ENCODE results near the gene DDX25. TPM values are rescaled to one million over a fixed set of nuclear protein-coding genes. Genes with fewer than 3 reads are reported as not detected.
A peak's percentile ranks its signal among the peaks of the same experiment; 100 is the strongest.

DDX25 gene
- total and polyA plus RNA-seq, 2 of the 8 experiments (the other 6 are each of a cell fraction or from before 2014, with no cell fraction given), result 17.6 to 17.9 TPM

- Histone ChIP-seq H3K36me3 (ENCODE audit: control insufficient read depth in 2 of 4, insufficient read depth in 4 of 4, low read length in 3 of 4) (no peaks in the 10 kb centered on the region), H2BK12ac (ENCODE audit: low read depth, low read length) (no peak overlapping the region), H3K79me1 (ENCODE audit: low read depth, low read length) (no peaks in the 10 kb centered on the region), H3K23me2 (ENCODE audit: low read depth, low read length) (no peaks in the 10 kb centered on the region), H3K4ac (replicated peaks; ENCODE audit: insufficient read length, low read depth, low read length) (no peak overlapping the region), H2AFZ (ENCODE audit: low read length) (no peak overlapping the region), H3K9me3 (ENCODE audit: insufficient read depth in 2 of 2, low read depth in 1 of 2, low read length in 1 of 2) (no peaks in the 10 kb centered on the region), H2BK120ac (replicated peaks; ENCODE audit: low read depth, low read length) (no peak overlapping the region), H3K27ac (ENCODE audit: low read depth, low read length) (no peak overlapping the region), H3K14ac (ENCODE audit: insufficient read length) (no peak overlapping the region), H3K79me2 (ENCODE audit: control insufficient read depth in 1 of 2, insufficient read depth in 2 of 2, low read length in 2 of 2) (no peaks in the 10 kb centered on the region), H4K20me1 (replicated peaks in 1 of 2; ENCODE audit: control insufficient read depth in 1 of 2, insufficient read depth in 2 of 2, low read length in 2 of 2) (no peaks in the 10 kb centered on the region), H4K5ac (ENCODE audit: insufficient read length, low read depth, low read length) (no peak overlapping the region), H4K8ac (ENCODE audit: extremely low read depth, insufficient read depth, low read length) (no peak overlapping the region), H3K18ac (ENCODE audit: extremely low read depth, low read length) (no peak overlapping the region), H3K9ac (replicated peaks in 1 of 4; ENCODE audit: extremely low read depth in 1 of 4, low read depth in 3 of 4, low read length in 3 of 4) (no peak overlapping the region), H3K56ac (replicated peaks; ENCODE audit: insufficient read length, low read depth, low read length) (no peak overlapping the region), H3K4me3 (ENCODE audit: extremely low read depth in 1 of 4, insufficient read depth in 2 of 4, low read depth in 3 of 4, low read length in 4 of 4) (no peak overlapping the region), H2BK5ac (ENCODE audit: low read depth, low read length) (no peak overlapping the region), H2AK5ac (ENCODE audit: low read depth, low read length) (no peak overlapping the region), H4K91ac (replicated peaks; ENCODE audit: insufficient read length, low read length) (no peak overlapping the region), H2BK15ac (ENCODE audit: low read length) (no peak overlapping the region), H3K4me2 (ENCODE audit: insufficient read depth in 1 of 2, low read depth in 2 of 2, low read length in 2 of 2) (no peak overlapping the region), H2BK20ac (ENCODE audit: low read length) (no peak overlapping the region), H3K27me3 (replicated peaks in 1 of 4; ENCODE audit: control insufficient read depth in 3 of 4, extremely low read depth in 1 of 4, insufficient read depth in 3 of 4, low read length in 3 of 4) (no peaks in the 10 kb centered on the region; a peak in 1 of 7 replicates), H3K4me1 (replicated peaks in 1 of 4; ENCODE audit: control insufficient read depth in 3 of 4, insufficient read depth in 4 of 4, low read length in 3 of 4) (no peaks in the 10 kb centered on the region; a peak in 1 of 7 replicates), H3K23ac (ENCODE audit: insufficient read length) (no peak overlapping the region)
- 29% methylated on average over 8 of the region's 8 CpGs; no CpG with 5 or more reads in 1 of the 2 experiments for WGBS, 2 experiments (ENCODE audit: extremely low coverage in 1 of 2, insufficient coverage in 1 of 2, insufficient read length in 1 of 2, insufficient replicate concordance in 2 of 2, low coverage in 1 of 2, low lambda C conversion rate in 2 of 2, missing lambda C conversion rate in 1 of 2)
- peak in 1 of 2 experiments; percentile 34 for DNase-seq (ENCODE audit: low read depth in 1 of 2, low spot score in 2 of 2)
- FAIRE-seq, result peak; percentile 95
- POLR2A ChIA-PET (ENCODE audit: partially characterized antibody), result no interaction called here
- CTCF ChIA-PET (ENCODE audit: partially characterized antibody), result interaction anchor here (0.6 to 5.8 kb wide), 18 partner anchors 10 to 569 kb away, joined by 3 to 118 read pairs (median 4); no protein-coding TSS in a partner anchor
- no peak for TF ChIP-seq RFX5 (IDR thresholded peaks at IDR 0.05; ENCODE audit: borderline replicate concordance, low read depth, low read length)
- TF ChIP-seq TEAD4 (IDR thresholded peaks at IDR 0.05; ENCODE audit: low read depth, low read length), result 0 out of 2 replicates have a peak, but pooled peaks have one; percentile 13
- peak; percentile 64 to 88 (median 86) for TF ChIP-seq CTCF (IDR thresholded peaks at IDR 0.05; ENCODE audit: control extremely low read depth in 1 of 3, insufficient read depth in 1 of 3, low read depth in 1 of 3, low read length in 3 of 3)
- TF ChIP-seq RAD21 (IDR thresholded peaks at IDR 0.05 in 1 of 2, conservative IDR thresholded peaks at IDR 0.05 in 1 of 2; ENCODE audit: low read depth in 2 of 2, low read length in 2 of 2), result peak; percentile 96
- TF ChIP-seq CREB1 (IDR thresholded peaks at IDR 0.05), result 0 out of 2 replicates have a peak, but pooled peaks have one; percentile 15
Observed at GRCh38 chr11:125923012-125923579, 18.8 kb downstream of the DDX25 start.
